ENCODE results near the gene CTCFL. TPM values are rescaled to one million over a fixed set of nuclear protein-coding genes. Genes with fewer than 3 reads are reported as not detected.

Gene CTCFL
- total and polyA plus RNA-seq, 2 of the 13 experiments (the other 11 are each of a cell fraction or from before 2014, with no cell fraction given): 0.04 TPM; not detected in 1

- TF ChIP-seq ZNF574 (CRISPR knock-in tag; IDR thresholded peaks at IDR 0.05): peak; percentile 85
- peak; percentile 99 for TF ChIP-seq TRIM24 (CRISPR knock-in tag; IDR thresholded peaks at IDR 0.05)
- TF ChIP-seq HINFP (CRISPR knock-in tag; IDR thresholded peaks at IDR 0.05; ENCODE audit: low read depth): peak; percentile 92
- peak; percentile 92 for TF ChIP-seq ZMYM2 (CRISPR knock-in tag; IDR thresholded peaks at IDR 0.05)
- peak; percentile 95 for TF ChIP-seq HIVEP1 (CRISPR knock-in tag; IDR thresholded peaks at IDR 0.05)
- peak; percentile 80 for TF ChIP-seq UBTF (CRISPR knock-in tag; IDR thresholded peaks at IDR 0.05)
- TF ChIP-seq EHMT2 (IDR thresholded peaks at IDR 0.05; ENCODE audit: borderline replicate concordance, low read depth, low read length): peak; percentile 96; the same call in 1 of the 2 replicates
- TF ChIP-seq MED1 (CRISPR knock-in tag; IDR thresholded peaks at IDR 0.05): peak; percentile 97
- no peak for TF ChIP-seq NR1H2 (CRISPR knock-in tag; IDR thresholded peaks at IDR 0.05; ENCODE audit: borderline replicate concordance, low read depth)
- TF ChIP-seq RORA (CRISPR knock-in tag; IDR thresholded peaks at IDR 0.05): peak; percentile 100
- peak; percentile 98 for TF ChIP-seq POGK (CRISPR knock-in tag; conservative IDR thresholded peaks at IDR 0.05)
- TF ChIP-seq ZFP91 (CRISPR knock-in tag; IDR thresholded peaks at IDR 0.05; ENCODE audit: borderline replicate concordance): peak; percentile 71
- TF ChIP-seq AGO1 (IDR thresholded peaks at IDR 0.05; ENCODE audit: low read depth, low read length, poor library complexity, severe bottlenecking): no peak
- TF ChIP-seq PHB2 (IDR thresholded peaks at IDR 0.05; ENCODE audit: partially characterized antibody): no peak
- TF ChIP-seq CCDC6 (CRISPR knock-in tag; IDR thresholded peaks at IDR 0.05): 0 out of 2 replicates have a peak, but pooled peaks have one; percentile 67
- peak; percentile 43; the same call in 1 of the 2 replicates for TF ChIP-seq ZNF777 (CRISPR knock-in tag; IDR thresholded peaks at IDR 0.05)
- TF ChIP-seq MBNL3 (CRISPR knock-in tag; conservative IDR thresholded peaks at IDR 0.05): peak; percentile 71; the same call in 1 of the 2 replicates
These were observed 35.8 kb upstream of the CTCFL start, which contains the start of gene PCK1 (continued) for GRCh38 chr20:57560554-57561355.
